B cell (primary cell): ENCODE measurements around the gene FAM24B. TPM values are rescaled to one million over a fixed set of nuclear protein-coding genes. Genes with fewer than 3 reads are reported as not detected.

Source experiments
- ATAC-seq: fragments of 200-7000 bp; cut with Tn5 transposase; one replicate; pipeline ENCODE4 v1.10.0; 2021; ENCODE audit warnings: low read depth, mild to moderate bottlenecking, moderate number of reproducible peaks, moderate library complexity
- CTCF ChIA-PET: fragments of 350-600 bp; sonication (Branson Sonifier 250); formaldehyde crosslinking; loops from one replicate; lab custom pipeline; 2021; ENCODE audit warnings: antibody characterized with exemption, inconsistent platforms; lab: Charles Lee
- POLR2A ChIA-PET: fragments of 350-600 bp; sonication (Branson Sonifier 250); formaldehyde crosslinking; loops from one replicate; lab custom pipeline; 2021; ENCODE audit warnings: antibody characterized with exemption; lab: Charles Lee
- DNase-seq: peaks from one replicate; pipeline ENCODE4 v3.0.0; 2013
- H2AFZ ChIP-seq: 2 replicates; pipeline ENCODE4 v1.6.1; 2012; ENCODE audit warnings: mild to moderate bottlenecking, low read depth, low read length; ENCODE audit not compliant: insufficient read depth, poor library complexity, severe bottlenecking
- H3K27ac ChIP-seq, 2 donors: 1 replicate in 1 of 2; 2 replicates in 1 of 2; pipeline ENCODE4 v1.5.1; 2012 to 2013; ENCODE audit warnings: low read length in 2 of 2, mild to moderate bottlenecking in 2 of 2, moderate library complexity in 1 of 2
- H3K27me3 ChIP-seq, 4 experiments: fragments of 200-600 bp in 1 of 4; sonication (generic) in 1 of 4; replicated peaks in 1 of 4; 1 replicate in 2 of 4; 2 replicates in 2 of 4; pipeline versions ENCODE4 v1.6.1 to v1.7.0; 2013 to 2016; ENCODE audit warnings: low read length in 3 of 4, mild to moderate bottlenecking in 2 of 4, mixed read lengths in 1 of 4, moderate library complexity in 1 of 4; ENCODE audit not compliant: insufficient read depth in 4 of 4, control insufficient read depth in 3 of 4; ENCODE audit errors: control extremely low read depth in 1 of 4
- H3K36me3 ChIP-seq, 2 experiments: replicated peaks in 1 of 2; 1 replicate in 1 of 2; 2 replicates in 1 of 2; pipeline versions ENCODE4 v1.6.1 to v1.7.1; 2013; ENCODE audit warnings: low read length in 1 of 2; ENCODE audit not compliant: insufficient read depth in 2 of 2, control insufficient read depth in 1 of 2; ENCODE audit errors: control extremely low read depth in 1 of 2, extremely low read depth in 1 of 2
- H3K4me1 ChIP-seq, 2 donors: fragments of 200-600 bp in 1 of 2; sonication (generic) in 1 of 2; 1 replicate in 1 of 2; 2 replicates in 1 of 2; pipeline versions ENCODE4 v1.5.1 to v1.6.1; 2013 to 2017; ENCODE audit warnings: low read length in 2 of 2; ENCODE audit not compliant: control insufficient read depth in 2 of 2, insufficient read depth in 2 of 2
- H3K4me2 ChIP-seq: replicated peaks from 2 replicates; pipeline ENCODE3; 2012; ENCODE audit warnings: mild to moderate bottlenecking, low read depth, low read length; ENCODE audit not compliant: poor library complexity, severe bottlenecking
- H3K4me3 ChIP-seq, 5 experiments: fragments of 200-600 bp in 1 of 5; sonication (generic) in 1 of 5; 1 replicate in 3 of 5; 2 replicates in 2 of 5; pipeline versions ENCODE4 v1.5.1 to v1.7.0; 2011 to 2016; ENCODE audit warnings: low read length in 4 of 5, mild to moderate bottlenecking in 4 of 5, low read depth in 2 of 5, control low read depth in 1 of 5, moderate library complexity in 1 of 5; ENCODE audit not compliant: insufficient read depth in 1 of 5; ENCODE audit errors: control extremely low read depth in 1 of 5, extremely low read depth in 1 of 5
- H3K79me2 ChIP-seq: fragments of 200-600 bp; sonication (generic); one replicate; pipeline ENCODE4 v1.6.0; 2016; ENCODE audit warnings: low read length; ENCODE audit not compliant: control insufficient read depth, insufficient read depth
- H3K9ac ChIP-seq: fragments of 200-600 bp; sonication (generic); 2 replicates; pipeline ENCODE4 v1.6.1; 2017; ENCODE audit warnings: mild to moderate bottlenecking, low read length, moderate library complexity
- H3K9me3 ChIP-seq, 3 donors: one replicate each; pipeline versions ENCODE4 v1.6.1 to v1.7.1; 2013; ENCODE audit warnings: low read length in 2 of 3; ENCODE audit not compliant: control insufficient read depth in 2 of 3, insufficient read depth in 1 of 3; ENCODE audit errors: control extremely low read depth in 1 of 3
- H4K20me1 ChIP-seq: 2 replicates; pipeline ENCODE4 v1.6.0; 2012; ENCODE audit warnings: mild to moderate bottlenecking, low read length; ENCODE audit not compliant: insufficient read depth, control insufficient read depth, poor library complexity, severe bottlenecking
- H3K27ac Mint-ChIP-seq: one replicate; pipeline ENCODE4 v1.8.0; 2021; ENCODE audit warnings: mixed read lengths
- H3K27me3 Mint-ChIP-seq: one replicate; pipeline ENCODE4 v1.8.0; 2021; ENCODE audit warnings: mixed read lengths
- H3K4me1 Mint-ChIP-seq: one replicate; pipeline ENCODE4 v1.8.0; 2021; ENCODE audit warnings: mixed read lengths
- H3K4me3 Mint-ChIP-seq: one replicate; pipeline ENCODE4 v1.8.0; 2021; ENCODE audit warnings: mixed read lengths
- H3K9me3 Mint-ChIP-seq: one replicate; pipeline ENCODE4 v1.8.0; 2022; ENCODE audit warnings: mixed read lengths; ENCODE audit not compliant: insufficient read depth
- CTCF ChIP-seq: fragments of 200-600 bp; IDR thresholded peaks from one replicate; pipeline ENCODE4 v1.8.0; 2022; ENCODE audit warnings: antibody characterized with exemption, mild to moderate bottlenecking
- EZH2 ChIP-seq: IDR thresholded peaks from 2 replicates; pipeline ENCODE4 v1.6.1; 2012; ENCODE audit warnings: borderline replicate concordance, low read depth, mild to moderate bottlenecking, moderate library complexity, low read length; ENCODE audit not compliant: insufficient read depth, poor library complexity, severe bottlenecking
- WGBS: methylation state at CpG from one replicate; pipeline ENCODE4 v1.1.5; 2013; ENCODE audit warnings: missing lambda C conversion rate; ENCODE audit not compliant: insufficient coverage; 5-methylcytosine and 5-hydroxymethylcytosine counted together
- intact Hi-C: fragments of 100-400 bp; cut with micrococcal nuclease; formaldehyde crosslinking; loops from one replicate; pipeline ENCODE4 v1.10.0; 2022
- polyA plus RNA-seq: library from polyadenylated mRNA; depleted of rRNA; stranded (reverse); fragments of >200 nt; gene quantifications from 2 replicates; pipeline ENCODE4 v1.2.3, GENCODE V29; 2012
- total RNA-seq, 2 donors: library from RNA; stranded (reverse); fragments of 120-200 nt in 1 of 2; gene quantifications; 1 replicate in 1 of 2; 2 replicates in 1 of 2; pipeline versions ENCODE4 v1.2.3 to v1.2.4, GENCODE V29; 2013 to 2022

FAM24B gene
- total and polyA plus RNA-seq, 2 donors (not counting 1 experiment from before 2014, with no cell fraction given): 12.5 to 23.4 TPM

GRCh38 chr10:122835908-122836307, 43.5 kb downstream of the FAM24B start:
- no peak for DNase-seq
- H3K9ac ChIP-seq: no peak overlapping the region
- no peak overlapping the region for H3K27ac Mint-ChIP-seq
- no peak overlapping the region for H3K4me3 Mint-ChIP-seq
- TF ChIP-seq EZH2: no peak
- no peak for TF ChIP-seq CTCF
- H4K20me1 ChIP-seq: no peaks in the 10 kb centered on the region
- no peaks in the 10 kb centered on the region for H3K27me3 Mint-ChIP-seq
- no peak overlapping the region for H3K27ac ChIP-seq
- H3K4me2 ChIP-seq: no peak overlapping the region
- WGBS: 100% methylated on average over 1 of the region's 2 CpGs
- H3K9me3 ChIP-seq: no peaks in the 10 kb centered on the region
- no peak for ATAC-seq
- CTCF ChIA-PET: no interaction called here
- H3K9me3 Mint-ChIP-seq: no peaks in the 10 kb centered on the region
- intact Hi-C loops: no loop called here
- no peaks in the 10 kb centered on the region for H3K27me3 ChIP-seq
- no peak overlapping the region for H2AFZ ChIP-seq
- no peaks in the 10 kb centered on the region for H3K4me1 ChIP-seq
- no peaks in the 10 kb centered on the region for H3K79me2 ChIP-seq
- no peak overlapping the region for H3K4me3 ChIP-seq
- POLR2A ChIA-PET: no interaction called here
- peaks cover 0 to 4% of the 10 kb centered on the region in 2 experiments for H3K36me3 ChIP-seq
- H3K4me1 Mint-ChIP-seq: no peaks in the 10 kb centered on the region

- POLR2A ChIA-PET: no interaction called here
- Mint-ChIP-seq H3K27me3 (peaks cover 3% of the 10 kb centered on the region), H3K27ac (no peak overlapping the region), H3K4me1 (no peaks in the 10 kb centered on the region), H3K4me3 (no peak overlapping the region), H3K9me3 (no peaks in the 10 kb centered on the region)
- Histone ChIP-seq H2AFZ (no peak overlapping the region), H3K9ac (no peak overlapping the region), H3K4me1 (no peaks in the 10 kb centered on the region), H3K36me3 (no peaks in the 10 kb centered on the region), H3K9me3 (no peaks in the 10 kb centered on the region), H3K27ac (no peak overlapping the region), H3K4me3 (no peak overlapping the region), H4K20me1 (no peaks in the 10 kb centered on the region), H3K4me2 (no peak overlapping the region), H3K27me3 (no peaks in the 10 kb centered on the region), H3K79me2 (no peaks in the 10 kb centered on the region)
- intact Hi-C loops: no loop called here
- DNase-seq: no peak
- 100% methylated on average over 1 of the region's 1 CpG for WGBS
- TF ChIP-seq CTCF (no peak), EZH2 (no peak)
- no peak for ATAC-seq
- CTCF ChIA-PET: no interaction called here
Measured at GRCh38 chr10:122830965-122831353, 48.4 kb downstream of the FAM24B start.
